ENCODE data around the gene VTI1A. TPM values are rescaled to one million over a fixed set of nuclear protein-coding genes. Genes with fewer than 3 reads are reported as not detected.

The VTI1A gene
- total RNA-seq, 1 donor from 2014 or later: 22.7 TPM

DNA sequence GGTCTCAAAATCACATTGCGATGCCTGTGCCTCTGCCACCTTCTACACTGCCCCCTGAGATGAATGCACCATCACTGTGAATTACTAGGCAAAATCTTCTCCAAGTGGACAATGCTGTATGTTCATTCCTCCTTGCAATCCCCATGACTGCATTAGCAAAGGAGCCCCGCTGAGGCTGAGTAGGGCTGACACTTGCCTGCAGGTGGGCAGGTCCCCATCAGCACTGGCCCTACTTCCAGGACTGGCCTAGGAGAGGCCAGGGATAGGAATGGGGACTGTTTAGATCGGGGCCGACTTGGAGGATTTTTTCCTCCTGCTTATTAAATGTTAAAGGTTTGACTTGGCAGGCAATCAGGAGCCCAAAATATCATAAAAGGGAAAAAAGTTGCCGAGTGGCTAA lies 376.0 kb downstream of the VTI1A start:
- DNase-seq (ENCODE audit: low spot score): no peak
- H3K27me3 Mint-ChIP-seq (ENCODE audit: low read depth): no peaks in the 10 kb centered on the region
- no peak overlapping the region for H3K27ac Mint-ChIP-seq (ENCODE audit: unreplicated experiment)
- no peaks in the 10 kb centered on the region for H3K9me3 Mint-ChIP-seq (ENCODE audit: low read depth)
- no peaks in the 10 kb centered on the region for H3K4me1 Mint-ChIP-seq (ENCODE audit: low read depth)
- H3K36me3 Mint-ChIP-seq (ENCODE audit: low read depth): peaks cover 1% of the 10 kb centered on the region
- H3K4me3 Mint-ChIP-seq (ENCODE audit: unreplicated experiment): no peak overlapping the region
- TF ChIP-seq, protein P1, sequence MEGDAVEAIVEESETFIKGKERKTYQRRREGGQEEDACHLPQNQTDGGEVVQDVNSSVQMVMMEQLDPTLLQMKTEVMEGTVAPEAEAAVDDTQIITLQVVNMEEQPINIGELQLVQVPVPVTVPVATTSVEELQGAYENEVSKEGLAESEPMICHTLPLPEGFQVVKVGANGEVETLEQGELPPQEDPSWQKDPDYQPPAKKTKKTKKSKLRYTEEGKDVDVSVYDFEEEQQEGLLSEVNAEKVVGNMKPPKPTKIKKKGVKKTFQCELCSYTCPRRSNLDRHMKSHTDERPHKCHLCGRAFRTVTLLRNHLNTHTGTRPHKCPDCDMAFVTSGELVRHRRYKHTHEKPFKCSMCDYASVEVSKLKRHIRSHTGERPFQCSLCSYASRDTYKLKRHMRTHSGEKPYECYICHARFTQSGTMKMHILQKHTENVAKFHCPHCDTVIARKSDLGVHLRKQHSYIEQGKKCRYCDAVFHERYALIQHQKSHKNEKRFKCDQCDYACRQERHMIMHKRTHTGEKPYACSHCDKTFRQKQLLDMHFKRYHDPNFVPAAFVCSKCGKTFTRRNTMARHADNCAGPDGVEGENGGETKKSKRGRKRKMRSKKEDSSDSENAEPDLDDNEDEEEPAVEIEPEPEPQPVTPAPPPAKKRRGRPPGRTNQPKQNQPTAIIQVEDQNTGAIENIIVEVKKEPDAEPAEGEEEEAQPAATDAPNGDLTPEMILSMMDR (IDR thresholded peaks at IDR 0.05): no peak

DNA sequence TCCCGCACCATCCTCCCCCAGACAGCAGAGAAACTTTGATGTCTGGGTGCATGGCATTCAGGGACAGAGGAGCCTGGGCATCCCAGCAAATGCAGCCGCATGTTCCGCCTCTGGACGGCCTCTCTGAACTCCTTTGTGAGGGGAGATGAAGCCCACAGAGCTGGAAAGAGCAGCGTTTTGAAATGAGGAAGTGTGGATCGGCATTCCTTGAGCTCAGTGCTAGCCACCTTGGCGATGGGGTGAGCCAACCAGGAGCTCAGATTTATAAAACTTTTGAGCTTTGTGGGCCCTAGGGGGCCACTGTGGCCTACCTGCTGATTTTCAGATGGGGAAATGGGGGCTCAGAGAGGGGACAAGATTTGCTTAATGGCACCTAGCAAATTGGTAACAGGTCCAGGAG lies 376.6 kb downstream of the VTI1A start:
- H3K27ac Mint-ChIP-seq (ENCODE audit: unreplicated experiment): no peak overlapping the region
- H3K4me3 Mint-ChIP-seq (ENCODE audit: unreplicated experiment): no peak overlapping the region
- H3K36me3 Mint-ChIP-seq (ENCODE audit: low read depth): peaks cover 1% of the 10 kb centered on the region
- H3K27me3 Mint-ChIP-seq (ENCODE audit: low read depth): no peaks in the 10 kb centered on the region
- TF ChIP-seq, protein P1 (IDR thresholded peaks at IDR 0.05): no peak
- H3K4me1 Mint-ChIP-seq (ENCODE audit: low read depth): no peaks in the 10 kb centered on the region
- no peaks in the 10 kb centered on the region for H3K9me3 Mint-ChIP-seq (ENCODE audit: low read depth)
- DNase-seq (ENCODE audit: low spot score): no peak

DNA sequence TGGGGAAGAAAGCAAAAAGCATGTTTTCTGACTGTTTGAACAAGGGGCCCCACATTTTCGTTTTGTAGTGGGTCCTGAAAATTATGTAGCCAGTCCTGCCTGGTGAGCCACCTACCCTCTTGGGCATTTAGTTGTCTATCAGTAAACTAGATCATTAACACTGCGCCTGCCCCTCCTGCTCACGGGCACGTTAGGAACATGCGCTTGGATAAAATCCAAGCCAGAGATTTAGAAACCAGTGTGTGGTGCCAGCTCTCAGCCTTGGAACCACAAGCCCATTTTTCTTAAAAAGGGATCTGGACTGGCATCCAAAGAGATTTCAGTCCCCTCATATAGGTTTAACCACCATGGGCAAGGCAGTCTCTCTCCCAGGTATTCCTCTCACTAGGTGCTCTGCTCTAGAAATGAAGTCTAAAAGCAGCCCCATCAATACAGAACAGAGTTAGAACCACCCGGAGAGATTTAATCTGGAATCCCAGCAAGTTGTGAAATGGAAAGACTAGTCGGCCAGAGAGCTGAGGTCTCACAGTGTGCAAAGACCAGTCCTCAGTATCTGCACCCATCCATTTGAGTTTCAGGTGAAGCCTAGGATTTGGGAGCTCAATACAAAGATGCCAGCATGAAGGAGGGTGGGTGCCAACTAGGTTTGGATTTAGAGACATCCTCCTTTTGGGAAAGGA lies 379.1 kb downstream of the VTI1A start:
- no peak overlapping the region for H3K27ac Mint-ChIP-seq (ENCODE audit: unreplicated experiment)
- no peaks in the 10 kb centered on the region for H3K4me1 Mint-ChIP-seq (ENCODE audit: low read depth)

DNA sequence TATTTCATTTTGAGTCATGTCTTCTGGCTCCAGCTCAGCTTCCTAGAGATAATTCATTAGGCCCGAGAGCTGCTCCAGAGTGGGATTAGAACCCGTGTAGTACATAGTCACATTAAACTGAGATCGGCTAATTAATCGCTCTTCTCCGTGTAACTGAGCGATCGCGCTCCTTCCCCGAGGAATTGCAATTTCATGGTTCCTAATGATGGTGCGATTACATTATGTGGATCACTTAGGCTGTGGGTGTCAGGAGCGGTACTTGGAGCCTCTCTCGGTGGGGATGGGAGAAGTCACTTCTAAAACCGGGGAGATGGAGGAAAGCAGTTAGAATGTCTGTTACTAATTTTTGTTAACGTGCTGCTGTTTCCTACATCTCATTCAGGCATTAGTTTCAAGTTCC lies 380.1 kb downstream of the VTI1A start:
- H3K27ac Mint-ChIP-seq (ENCODE audit: unreplicated experiment): no peak overlapping the region
- no peak for DNase-seq (ENCODE audit: low spot score)
- H3K27me3 Mint-ChIP-seq (ENCODE audit: low read depth): no peaks in the 10 kb centered on the region
- no peak overlapping the region for H3K4me3 Mint-ChIP-seq (ENCODE audit: unreplicated experiment)
- H3K4me1 Mint-ChIP-seq (ENCODE audit: low read depth): no peaks in the 10 kb centered on the region
- H3K36me3 Mint-ChIP-seq (ENCODE audit: low read depth): peaks cover 1% of the 10 kb centered on the region
- no peaks in the 10 kb centered on the region for H3K9me3 Mint-ChIP-seq (ENCODE audit: low read depth)
- TF ChIP-seq, protein P1 (IDR thresholded peaks at IDR 0.05): no peak

More for the DNA sequence above, 379.1 kb downstream of the VTI1A start:
- Mint-ChIP-seq H3K36me3 (ENCODE audit: low read depth) (peaks cover 1% of the 10 kb centered on the region), H3K27me3 (ENCODE audit: low read depth) (no peaks in the 10 kb centered on the region), H3K4me3 (ENCODE audit: unreplicated experiment) (no peak overlapping the region), H3K9me3 (ENCODE audit: low read depth) (no peaks in the 10 kb centered on the region)
- no peak for DNase-seq (ENCODE audit: low spot score)
- TF ChIP-seq, protein P1 (IDR thresholded peaks at IDR 0.05): no peak

DNA sequence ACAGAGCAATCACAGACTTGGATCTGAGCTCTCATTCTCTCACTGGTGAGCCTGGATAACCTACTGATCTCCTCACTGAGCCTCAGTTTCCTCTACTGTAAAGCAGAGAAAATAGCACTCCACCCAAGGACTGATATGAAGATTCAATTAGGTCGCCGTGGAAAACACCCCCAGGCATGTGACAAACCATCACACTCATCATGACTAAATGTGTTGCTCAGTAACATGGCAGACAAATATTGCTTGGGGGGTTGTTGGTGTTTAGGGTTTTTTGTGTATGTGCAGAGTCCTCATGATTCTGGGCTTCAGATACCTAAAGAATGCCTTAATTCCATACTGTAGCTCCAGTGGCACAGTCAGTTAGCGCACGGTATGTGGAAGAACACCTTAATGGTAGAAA lies 380.9 kb downstream of the VTI1A start:
- no peaks in the 10 kb centered on the region for H3K9me3 Mint-ChIP-seq (ENCODE audit: low read depth)
- no peak overlapping the region for H3K4me3 Mint-ChIP-seq (ENCODE audit: unreplicated experiment)
- no peaks in the 10 kb centered on the region for H3K4me1 Mint-ChIP-seq (ENCODE audit: low read depth)
- no peak for DNase-seq (ENCODE audit: low spot score)
- no peak overlapping the region for H3K27ac Mint-ChIP-seq (ENCODE audit: unreplicated experiment)
- TF ChIP-seq, protein P1 (IDR thresholded peaks at IDR 0.05): no peak
- H3K27me3 Mint-ChIP-seq (ENCODE audit: low read depth): no peaks in the 10 kb centered on the region
- H3K36me3 Mint-ChIP-seq (ENCODE audit: low read depth): no peaks in the 10 kb centered on the region
